Neuronal stem cell (in vitro differentiated cells): ENCODE measurements around the gene NPIPB2.

ENCODE experiments used
- DNase-seq: peaks from one replicate; pipeline ENCODE4 v3.0.0-alpha.2; 2013; ENCODE audit warnings: low spot score
- H2AFZ ChIP-seq: one replicate; pipeline ENCODE4 v1.6.1; 2013; ENCODE audit warnings: mild to moderate bottlenecking, low read length, inconsistent platforms
- H2AK5ac ChIP-seq: 2 replicates; pipeline ENCODE4 v1.6.1; 2013; ENCODE audit warnings: low read depth, mild to moderate bottlenecking, inconsistent platforms, low read length, moderate library complexity, mixed read lengths
- H2BK120ac ChIP-seq: 2 replicates; pipeline ENCODE4 v1.6.1; 2013; ENCODE audit warnings: low read depth, mild to moderate bottlenecking, inconsistent platforms, low read length, moderate library complexity, mixed read lengths
- H2BK12ac ChIP-seq: one replicate; pipeline ENCODE4 v1.6.1; 2013; ENCODE audit warnings: low read length, inconsistent platforms
- H2BK15ac ChIP-seq: 2 replicates; pipeline ENCODE4 v1.6.1; 2013; ENCODE audit warnings: mild to moderate bottlenecking, low read length, inconsistent platforms, mixed read lengths
- H2BK5ac ChIP-seq: one replicate; pipeline ENCODE4 v1.6.1; 2013; ENCODE audit warnings: inconsistent platforms, mild to moderate bottlenecking, low read length, moderate library complexity
- H3K14ac ChIP-seq: one replicate; pipeline ENCODE4 v1.6.1; 2013; ENCODE audit warnings: low read length, inconsistent platforms
- H3K18ac ChIP-seq: 2 replicates; pipeline ENCODE4 v1.6.1; 2013; ENCODE audit warnings: low read length, inconsistent platforms
- H3K23ac ChIP-seq: 2 replicates; pipeline ENCODE4 v1.6.1; 2013; ENCODE audit warnings: low read depth, mild to moderate bottlenecking, mixed read lengths, low read length, inconsistent platforms; ENCODE audit not compliant: poor library complexity
- H3K27ac ChIP-seq: replicated peaks from 3 replicates; pipeline ENCODE4 v1.5.1; 2013; ENCODE audit warnings: low read length, inconsistent platforms
- H3K27me3 ChIP-seq, 3 experiments: 2 replicates each; pipeline ENCODE4 v1.6.1; 2013; ENCODE audit warnings: low read length in 3 of 3, mild to moderate bottlenecking in 2 of 3, inconsistent platforms in 1 of 3, low read depth in 1 of 3, mixed read lengths in 1 of 3, moderate library complexity in 1 of 3; ENCODE audit not compliant: control insufficient read depth in 3 of 3, insufficient read depth in 3 of 3
- H3K36me3 ChIP-seq, 2 donors: replicated peaks in 1 of 2; 2 replicates each; pipeline ENCODE4 v1.6.1; 2013; ENCODE audit warnings: low read length in 2 of 2; ENCODE audit not compliant: control insufficient read depth in 2 of 2, insufficient read depth in 2 of 2
- H3K4ac ChIP-seq: 2 replicates; pipeline ENCODE4 v1.6.1; 2013; ENCODE audit warnings: inconsistent platforms, mild to moderate bottlenecking, low read length, moderate library complexity
- H3K4me1 ChIP-seq, 2 donors: 1 replicate in 1 of 2; 2 replicates in 1 of 2; pipeline ENCODE4 v1.6.1; 2013; ENCODE audit warnings: low read length in 2 of 2, low read depth in 1 of 2; ENCODE audit not compliant: control insufficient read depth in 2 of 2, insufficient read depth in 1 of 2
- H3K4me2 ChIP-seq: one replicate; pipeline ENCODE4 v1.6.1; 2013; ENCODE audit warnings: mild to moderate bottlenecking, low read length, inconsistent platforms; ENCODE audit not compliant: insufficient read depth, poor library complexity, severe bottlenecking
- H3K4me3 ChIP-seq, 2 donors: 2 replicates each; pipeline ENCODE4 v1.5.1; 2013; ENCODE audit warnings: low read length in 2 of 2, mild to moderate bottlenecking in 2 of 2, inconsistent platforms in 1 of 2, moderate library complexity in 1 of 2
- H3K79me1 ChIP-seq: one replicate; pipeline ENCODE4 v1.6.1; 2013; ENCODE audit warnings: low read depth, mild to moderate bottlenecking, inconsistent platforms, low read length, moderate library complexity
- H3K9ac ChIP-seq: one replicate; pipeline ENCODE4 v1.6.1; 2013; ENCODE audit warnings: mild to moderate bottlenecking, low read depth, low read length, inconsistent platforms; ENCODE audit not compliant: poor library complexity
- H3K9me3 ChIP-seq, 2 donors: replicated peaks in 1 of 2; 2 replicates each; pipeline versions ENCODE3 to v1.6.1; 2013; ENCODE audit warnings: low read length in 2 of 2, mild to moderate bottlenecking in 2 of 2, inconsistent platforms in 1 of 2, low read depth in 1 of 2, mixed read lengths in 1 of 2, moderate library complexity in 1 of 2; ENCODE audit not compliant: control insufficient read depth in 2 of 2, insufficient read depth in 1 of 2
- H4K8ac ChIP-seq: one replicate; pipeline ENCODE4 v1.6.1; 2013; ENCODE audit warnings: low read depth, mild to moderate bottlenecking, inconsistent platforms, low read length, moderate library complexity
- H4K91ac ChIP-seq: one replicate; pipeline ENCODE4 v1.6.1; 2013; ENCODE audit warnings: low read length, low read depth, mild to moderate bottlenecking, inconsistent platforms; ENCODE audit not compliant: poor library complexity
- WGBS, 2 donors: extraction: QIAGEN DNeasy Blood & Tissue Kit; methylation state at CpG; one replicate each; pipeline ENCODE4 v1.1.7; 2013; ENCODE audit warnings: missing lambda C conversion rate in 2 of 2, mixed read lengths in 1 of 2; ENCODE audit not compliant: insufficient read length in 2 of 2, insufficient replicate concordance in 1 of 2; ENCODE audit errors: extremely low coverage in 2 of 2; 5-methylcytosine and 5-hydroxymethylcytosine counted together

NPIPB2 gene

GRCh38 chr16:11909653-11910545 is 31.9 kb downstream of the NPIPB2 start:
- no peak overlapping the region for H4K91ac ChIP-seq
- peaks cover 0 to 43% of the 10 kb centered on the region in 2 donors for H3K36me3 ChIP-seq

GRCh38 chr16:11907160-11907970 is 34.5 kb downstream of the NPIPB2 start:
- Histone ChIP-seq H3K36me3 (peaks cover 0 to 50% of the 10 kb centered on the region in 2 donors), H4K8ac (no peak overlapping the region), H3K18ac (no peak overlapping the region), H3K9ac (no peak overlapping the region), H3K79me1 (peaks cover 5% of the 10 kb centered on the region), H3K4me1 (peaks cover 0 to 2% of the 10 kb centered on the region in 2 donors), H3K4me2 (no peak overlapping the region), H3K14ac (no peak overlapping the region), H2AFZ (no peak overlapping the region), H3K27ac (no peak overlapping the region), H3K27me3 (no peaks in the 10 kb centered on the region), H3K4me3 (no peak overlapping the region), H3K23ac (no peak overlapping the region), H2BK5ac (no peak overlapping the region), H2BK120ac (no peak overlapping the region), H2BK12ac (no peak overlapping the region), H2BK15ac (no peak overlapping the region), H3K4ac (no peak overlapping the region), H2AK5ac (no peak overlapping the region), H3K9me3 (no peaks in the 10 kb centered on the region), H4K91ac (no peak overlapping the region)
- no CpG with 5 or more reads among the region's 8 CpGs for WGBS, 2 donors
- no peak for DNase-seq

More at GRCh38 chr16:11909653-11910545, 31.9 kb downstream of the NPIPB2 start:
- Histone ChIP-seq H3K9me3 (no peaks in the 10 kb centered on the region), H3K18ac (no peak overlapping the region), H2BK12ac (no peak overlapping the region), H3K4ac (no peak overlapping the region), H3K14ac (no peak overlapping the region), H3K27ac (no peak overlapping the region), H3K4me3 (no peak overlapping the region), H2BK5ac (no peak overlapping the region), H2BK15ac (no peak overlapping the region), H2BK120ac (no peak overlapping the region), H3K4me1 (peaks cover 10 to 12% of the 10 kb centered on the region in 2 donors), H2AK5ac (no peak overlapping the region), H3K4me2 (no peak overlapping the region), H3K79me1 (peaks cover under 1% of the 10 kb centered on the region), H3K27me3 (no peaks in the 10 kb centered on the region), H4K8ac (no peak overlapping the region), H3K9ac (no peak overlapping the region), H3K23ac (no peak overlapping the region), H2AFZ (no peak overlapping the region)
- DNase-seq: no peak
- no CpG with 5 or more reads among the region's 18 CpGs for WGBS, 2 donors

GRCh38 chr16:11903906-11904305 is 37.9 kb downstream of the NPIPB2 start:
- Histone ChIP-seq H3K9ac (no peak overlapping the region), H3K14ac (no peak overlapping the region), H2BK12ac (no peak overlapping the region), H2AK5ac (no peak overlapping the region), H3K36me3 (peaks cover 6 to 54% of the 10 kb centered on the region in 2 donors), H3K18ac (no peak overlapping the region), H3K27ac (no peak overlapping the region), H3K4me2 (no peak overlapping the region), H2BK5ac (no peak overlapping the region), H3K9me3 (no peaks in the 10 kb centered on the region), H3K4me3 (no peak overlapping the region), H3K4me1 (no peaks in the 10 kb centered on the region), H2AFZ (no peak overlapping the region), H4K91ac (no peak overlapping the region), H3K4ac (no peak overlapping the region), H3K79me1 (peaks cover 15% of the 10 kb centered on the region), H4K8ac (no peak overlapping the region), H2BK120ac (no peak overlapping the region), H3K27me3 (no peaks in the 10 kb centered on the region), H3K23ac (no peak overlapping the region), H2BK15ac (no peak overlapping the region)
- DNase-seq: no peak
- WGBS, 2 donors: no CpG with 5 or more reads among the region's 6 CpGs

GRCh38 chr16:11901091-11901490 is 40.8 kb downstream of the NPIPB2 start:
- Histone ChIP-seq H2AK5ac (no peak overlapping the region), H2BK15ac (no peak overlapping the region), H4K8ac (no peak overlapping the region), H3K27me3 (no peaks in the 10 kb centered on the region), H3K4me2 (no peak overlapping the region), H3K9ac (no peak overlapping the region), H3K4ac (no peak overlapping the region), H3K27ac (no peak overlapping the region), H3K23ac (no peak overlapping the region), H3K79me1 (peaks cover 15% of the 10 kb centered on the region), H2AFZ (no peak overlapping the region), H3K9me3 (no peaks in the 10 kb centered on the region), H4K91ac (no peak overlapping the region), H3K14ac (no peak overlapping the region), H3K18ac (no peak overlapping the region), H3K36me3 (peaks cover 6 to 57% of the 10 kb centered on the region in 2 donors), H2BK120ac (no peak overlapping the region), H3K4me1 (no peaks in the 10 kb centered on the region), H2BK12ac (no peak overlapping the region), H3K4me3 (no peak overlapping the region), H2BK5ac (no peak overlapping the region)
- no CpG with 5 or more reads among the region's 3 CpGs for WGBS, 2 donors
- DNase-seq: no peak
